T-helper 1 cell treated with Interleukin-12 subunit alpha and Interleukin-12 subunit beta and Interleukin-4 antibody, amounts not matched to agents 30 μg/mL and 1 μg/mL, for 36 hours (primary cell): Measurements from ENCODE around the gene GRIP1.

Source experiments
- H3K27ac Mint-ChIP-seq: one replicate; pipeline ENCODE4 v1.8.0; 2021; ENCODE audit warnings: mild to moderate bottlenecking, mixed read lengths
- H3K27me3 Mint-ChIP-seq: one replicate; pipeline ENCODE4 v1.8.0; 2021; ENCODE audit warnings: low read depth, mixed read lengths
- H3K36me3 Mint-ChIP-seq: one replicate; pipeline ENCODE4 v1.8.0; 2021; ENCODE audit warnings: low read depth, mixed read lengths
- H3K4me1 Mint-ChIP-seq: one replicate; pipeline ENCODE4 v1.8.0; 2021; ENCODE audit warnings: low read depth, mixed read lengths
- H3K4me3 Mint-ChIP-seq: one replicate; pipeline ENCODE4 v1.8.0; 2021; ENCODE audit warnings: mild to moderate bottlenecking, moderate library complexity, mixed read lengths
- H3K9me3 Mint-ChIP-seq: one replicate; pipeline ENCODE4 v1.8.0; 2021; ENCODE audit warnings: mixed read lengths

Gene GRIP1

GRCh38 chr12:66341126-66341525 is 337.8 kb downstream of the GRIP1 start:
- peaks cover 11% of the 10 kb centered on the region for H3K9me3 Mint-ChIP-seq
- peaks cover 19% of the 10 kb centered on the region for H3K4me1 Mint-ChIP-seq
- no peak overlapping the region for H3K27ac Mint-ChIP-seq
- H3K27me3 Mint-ChIP-seq, result no peaks in the 10 kb centered on the region
- peaks cover 69% of the 10 kb centered on the region for H3K36me3 Mint-ChIP-seq
- no peak overlapping the region for H3K4me3 Mint-ChIP-seq

GRCh38 chr12:66340131-66340530 is 338.7 kb downstream of the GRIP1 start:
- Mint-ChIP-seq H3K27ac (no peak overlapping the region), H3K9me3 (peaks cover 11% of the 10 kb centered on the region), H3K4me1 (peaks cover 15% of the 10 kb centered on the region), H3K27me3 (no peaks in the 10 kb centered on the region), H3K36me3 (peaks cover 62% of the 10 kb centered on the region), H3K4me3 (no peak overlapping the region)

GRCh38 chr12:66337381-66338010 is 341.4 kb downstream of the GRIP1 start:
- Mint-ChIP-seq H3K36me3 (peaks cover 50% of the 10 kb centered on the region), H3K4me1 (peaks cover 4% of the 10 kb centered on the region), H3K9me3 (peaks cover 11% of the 10 kb centered on the region), H3K4me3 (no peak overlapping the region), H3K27me3 (no peaks in the 10 kb centered on the region), H3K27ac (no peak overlapping the region)

- H3K9me3 Mint-ChIP-seq, result no peaks in the 10 kb centered on the region
- no peaks in the 10 kb centered on the region for H3K27me3 Mint-ChIP-seq
- H3K4me1 Mint-ChIP-seq, result peaks cover 7% of the 10 kb centered on the region
- H3K27ac Mint-ChIP-seq, result no peak overlapping the region
- H3K36me3 Mint-ChIP-seq, result peaks cover 51% of the 10 kb centered on the region
- no peak overlapping the region for H3K4me3 Mint-ChIP-seq
Observed at GRCh38 chr12:66335746-66336145, 343.1 kb downstream of the GRIP1 start.

- H3K27ac Mint-ChIP-seq, result no peak overlapping the region
- H3K4me1 Mint-ChIP-seq, result peaks cover 6% of the 10 kb centered on the region
- no peaks in the 10 kb centered on the region for H3K27me3 Mint-ChIP-seq
- no peaks in the 10 kb centered on the region for H3K9me3 Mint-ChIP-seq
- H3K4me3 Mint-ChIP-seq, result no peak overlapping the region
- H3K36me3 Mint-ChIP-seq, result peaks cover 44% of the 10 kb centered on the region
Observed at GRCh38 chr12:66331814-66332213, 347.1 kb downstream of the GRIP1 start.

GRCh38 chr12:66331016-66331415 is 347.9 kb downstream of the GRIP1 start:
- Mint-ChIP-seq H3K9me3 (no peaks in the 10 kb centered on the region), H3K36me3 (peaks cover 48% of the 10 kb centered on the region), H3K4me1 (peaks cover 6% of the 10 kb centered on the region), H3K27me3 (no peaks in the 10 kb centered on the region), H3K27ac (no peak overlapping the region), H3K4me3 (no peak overlapping the region)

GRCh38 chr12:66329941-66330340 is 348.9 kb downstream of the GRIP1 start:
- Mint-ChIP-seq H3K9me3 (no peaks in the 10 kb centered on the region), H3K27ac (no peak overlapping the region), H3K4me3 (no peak overlapping the region), H3K36me3 (peaks cover 57% of the 10 kb centered on the region), H3K4me1 (peaks cover 10% of the 10 kb centered on the region), H3K27me3 (no peaks in the 10 kb centered on the region)

GRCh38 chr12:66323017-66323416 is 355.9 kb downstream of the GRIP1 start:
- H3K4me3 Mint-ChIP-seq, result no peak overlapping the region
- H3K9me3 Mint-ChIP-seq, result no peaks in the 10 kb centered on the region
- peaks cover 20% of the 10 kb centered on the region for H3K4me1 Mint-ChIP-seq
- H3K27ac Mint-ChIP-seq, result no peak overlapping the region
- peaks cover 59% of the 10 kb centered on the region for H3K36me3 Mint-ChIP-seq
- H3K27me3 Mint-ChIP-seq, result no peaks in the 10 kb centered on the region

GRCh38 chr12:66321435-66321834 is 357.4 kb downstream of the GRIP1 start:
- no peak overlapping the region for H3K27ac Mint-ChIP-seq
- H3K9me3 Mint-ChIP-seq, result no peaks in the 10 kb centered on the region
- peaks cover 19% of the 10 kb centered on the region for H3K4me1 Mint-ChIP-seq
- H3K4me3 Mint-ChIP-seq, result no peak overlapping the region
- peaks cover 52% of the 10 kb centered on the region for H3K36me3 Mint-ChIP-seq
- no peaks in the 10 kb centered on the region for H3K27me3 Mint-ChIP-seq

- Mint-ChIP-seq H3K4me1 (peaks cover 19% of the 10 kb centered on the region), H3K36me3 (peaks cover 50% of the 10 kb centered on the region), H3K9me3 (no peaks in the 10 kb centered on the region), H3K27me3 (no peaks in the 10 kb centered on the region), H3K4me3 (no peak overlapping the region), H3K27ac (no peak overlapping the region)
Observed at GRCh38 chr12:66320996-66321395, 357.9 kb downstream of the GRIP1 start.

GRCh38 chr12:66319266-66319954 is 359.5 kb downstream of the GRIP1 start:
- Mint-ChIP-seq H3K9me3 (no peaks in the 10 kb centered on the region), H3K27me3 (no peaks in the 10 kb centered on the region), H3K36me3 (peaks cover 48% of the 10 kb centered on the region), H3K4me3 (no peak overlapping the region), H3K4me1 (peaks cover 18% of the 10 kb centered on the region), H3K27ac (no peak overlapping the region)

GRCh38 chr12:66314278-66314677 is 364.6 kb downstream of the GRIP1 start:
- H3K4me3 Mint-ChIP-seq, result no peak overlapping the region
- peaks cover 49% of the 10 kb centered on the region for H3K36me3 Mint-ChIP-seq
- no peak overlapping the region for H3K27ac Mint-ChIP-seq
- no peaks in the 10 kb centered on the region for H3K9me3 Mint-ChIP-seq
- H3K27me3 Mint-ChIP-seq, result no peaks in the 10 kb centered on the region
- peaks cover 35% of the 10 kb centered on the region for H3K4me1 Mint-ChIP-seq

GRCh38 chr12:66312189-66312588 is 366.7 kb downstream of the GRIP1 start:
- Mint-ChIP-seq H3K4me1 (peaks cover 43% of the 10 kb centered on the region), H3K36me3 (peaks cover 54% of the 10 kb centered on the region), H3K4me3 (peak overlapping the region; percentile 47), H3K27me3 (no peaks in the 10 kb centered on the region), H3K9me3 (no peaks in the 10 kb centered on the region), H3K27ac (no peak overlapping the region)

GRCh38 chr12:66309606-66310005 is 369.3 kb downstream of the GRIP1 start:
- Mint-ChIP-seq H3K27me3 (no peaks in the 10 kb centered on the region), H3K4me3 (peak overlapping the region; percentile 32), H3K36me3 (peaks cover 63% of the 10 kb centered on the region), H3K9me3 (no peaks in the 10 kb centered on the region), H3K4me1 (peaks cover 58% of the 10 kb centered on the region), H3K27ac (no peak overlapping the region)

- H3K27me3 Mint-ChIP-seq, result no peaks in the 10 kb centered on the region
- H3K36me3 Mint-ChIP-seq, result peaks cover 45% of the 10 kb centered on the region
- peak overlapping the region; percentile 100 for H3K4me3 Mint-ChIP-seq
- H3K9me3 Mint-ChIP-seq, result no peaks in the 10 kb centered on the region
- peaks cover 44% of the 10 kb centered on the region for H3K4me1 Mint-ChIP-seq
- H3K27ac Mint-ChIP-seq, result peak overlapping the region; percentile 99
Observed at GRCh38 chr12:66304296-66304900, 374.5 kb downstream of the GRIP1 start.
